ENCODE data around the gene HS6ST3. TPM values are rescaled to one million over a fixed set of nuclear protein-coding genes. Genes with fewer than 3 reads are reported as not detected.

Gene HS6ST3
- total and polyA plus RNA-seq, 8 donors, result 0.03 to 0.15 (median 0.10) TPM

- H3K36me3 ChIP-seq, result no peaks in the 10 kb centered on the region
- intact Hi-C loops (cut with DNase I), result no loop called here
- H3K4me1 ChIP-seq, result no peaks in the 10 kb centered on the region
- no peaks in the 10 kb centered on the region for H3K27me3 ChIP-seq
- peaks cover 0 to 15% of the 10 kb centered on the region in 2 donors for H3K9me3 ChIP-seq
- ATAC-seq (no peak), DNase-seq (no peak)
- TF ChIP-seq CTCF (IDR thresholded peaks at IDR 0.05), result no peak
- H3K4me3 ChIP-seq, result no peak overlapping the region
- H3K27ac ChIP-seq, result no peak overlapping the region
Observed at GRCh38 chr13:96652506-96652905, 562.6 kb downstream of the HS6ST3 start.

GRCh38 chr13:96661612-96662011 lies 571.7 kb downstream of the HS6ST3 start:
- Histone ChIP-seq H3K4me1 (no peaks in the 10 kb centered on the region), H3K4me3 (no peak overlapping the region), H3K27me3 (no peaks in the 10 kb centered on the region), H3K9me3 (peaks cover 0 to 31% of the 10 kb centered on the region in 2 donors), H3K36me3 (no peaks in the 10 kb centered on the region), H3K27ac (no peak overlapping the region)
- no peak for ATAC-seq
- intact Hi-C loops (cut with DNase I), result no loop called here
- TF ChIP-seq CTCF (IDR thresholded peaks at IDR 0.05), result no peak
- no peak for DNase-seq

- DNase-seq (no peak), ATAC-seq (no peak)
- H3K27ac ChIP-seq, result no peak overlapping the region
- TF ChIP-seq CTCF (IDR thresholded peaks at IDR 0.05), result no peak
- no peaks in the 10 kb centered on the region for H3K27me3 ChIP-seq
- intact Hi-C loops (cut with DNase I), result no loop called here
- no peaks in the 10 kb centered on the region for H3K36me3 ChIP-seq
- no peak overlapping the region for H3K4me3 ChIP-seq
- H3K4me1 ChIP-seq, result no peaks in the 10 kb centered on the region
- H3K9me3 ChIP-seq, result peaks cover 0 to 31% of the 10 kb centered on the region in 2 donors
Observed at GRCh38 chr13:96662036-96662435, 572.1 kb downstream of the HS6ST3 start.

GRCh38 chr13:96667294-96668018 lies 577.5 kb downstream of the HS6ST3 start:
- peaks cover 0 to 13% of the 10 kb centered on the region in 2 donors for H3K9me3 ChIP-seq
- no peaks in the 10 kb centered on the region for H3K36me3 ChIP-seq
- no peak overlapping the region for H3K4me3 ChIP-seq
- no peaks in the 10 kb centered on the region for H3K4me1 ChIP-seq
- no peaks in the 10 kb centered on the region for H3K27me3 ChIP-seq
- ATAC-seq (no peak), DNase-seq (no peak)
- intact Hi-C loops (cut with DNase I), result no loop called here
- no peak overlapping the region for H3K27ac ChIP-seq
- no peak for TF ChIP-seq CTCF (IDR thresholded peaks at IDR 0.05)

- TF ChIP-seq CTCF (IDR thresholded peaks at IDR 0.05), result no peak
- Histone ChIP-seq H3K4me1 (no peaks in the 10 kb centered on the region), H3K27me3 (no peaks in the 10 kb centered on the region), H3K36me3 (no peaks in the 10 kb centered on the region), H3K27ac (no peak overlapping the region), H3K9me3 (peaks cover 0 to 4% of the 10 kb centered on the region in 2 donors), H3K4me3 (no peak overlapping the region)
- no peak for ATAC-seq
- no peak for DNase-seq
- intact Hi-C loops (cut with DNase I), result no loop called here
Observed at GRCh38 chr13:96671073-96671472, 581.2 kb downstream of the HS6ST3 start.
